ENCODE measurements around the gene ZFP57. TPM values are rescaled to one million over a fixed set of nuclear protein-coding genes. Genes with fewer than 3 reads are reported as not detected.
"Not testable (repeated sequence)": the region's sequence is repeated elsewhere in the genome, so short reads cannot be mapped to it uniquely, and the experiment has no call there.

The ZFP57 gene
- total and polyA plus RNA-seq, 2 experiments from 2014 or later = 0.59 to 0.84 TPM

DNA sequence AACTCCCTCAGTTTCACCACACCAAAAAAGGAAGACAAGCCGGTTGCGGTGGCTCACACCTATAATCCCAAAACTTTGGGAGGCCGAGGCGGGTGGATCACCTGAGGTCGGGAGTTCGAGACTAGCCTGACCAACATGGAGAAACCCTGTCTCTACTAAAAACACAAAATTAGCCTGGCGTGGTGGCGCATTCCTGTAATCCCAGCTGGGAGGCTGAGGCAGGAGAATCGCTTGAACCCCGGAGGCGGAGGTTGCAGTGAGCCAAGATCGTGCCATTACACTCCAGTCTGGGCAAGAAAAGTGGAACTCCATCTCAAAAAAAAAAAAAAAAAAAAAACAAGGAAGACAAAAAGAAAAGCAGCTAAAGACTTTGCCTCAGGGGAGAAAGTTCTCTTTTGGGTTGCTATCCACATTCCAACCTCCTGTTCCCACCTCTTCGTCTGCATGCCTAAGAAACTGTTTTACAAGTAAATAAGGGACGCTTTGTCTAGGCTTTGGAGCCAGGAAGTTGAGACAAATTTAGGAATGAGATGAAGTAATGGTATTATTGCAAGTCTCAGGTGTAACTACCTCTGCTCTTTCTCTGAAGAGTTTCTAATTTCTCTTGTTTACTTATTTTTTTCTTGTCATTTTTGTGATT is 19.3 kb downstream of the ZFP57 start:
- peak overlapping the region; percentile 16; the same call in 2 of the 3 replicates for H3K4me3 Mint-ChIP-seq
- H3K4me1 Mint-ChIP-seq = peaks cover 50% of the 10 kb centered on the region
- not testable (repeated sequence) for H2AFZ ChIP-seq; H3K9me2 ChIP-seq (ENCODE audit: insufficient read depth); H3K79me2 ChIP-seq (replicated peaks; ENCODE audit: insufficient read depth); H3K4me3 ChIP-seq; H3F3A ChIP-seq (replicated peaks; ENCODE audit: low read depth); H3K27me3 ChIP-seq (ENCODE audit: insufficient read depth); H3K9me3 Mint-ChIP-seq; H3K36me3 ChIP-seq (ENCODE audit: insufficient read depth); H4K20me1 ChIP-seq (replicated peaks; ENCODE audit: insufficient read depth); H3K36me3 Mint-ChIP-seq (ENCODE audit: low read depth)
- H3K27ac Mint-ChIP-seq = peak overlapping the region; percentile 97
- peak; percentile 85 for ATAC-seq
- Histone ChIP-seq H3K4me2 (0 out of 2 replicates have a peak overlapping the region, but pooled peaks have one; percentile 8), H3K27ac (ENCODE audit: low read depth) (peak overlapping the region; percentile 98), H3K4me1 (ENCODE audit: insufficient read depth) (peaks cover 28% of the 10 kb centered on the region)
- peaks cover 15% of the 10 kb centered on the region for H3K27me3 Mint-ChIP-seq (ENCODE audit: insufficient read depth, low read depth, poor library complexity)
- peak; percentile 98 for DNase-seq (ENCODE audit: low spot score)
- peak; percentile 71; the same call in 1 of the 2 replicates for TF ChIP-seq NANOG (IDR thresholded peaks at IDR 0.05; ENCODE audit: borderline replicate concordance)
- TF ChIP-seq, protein P1, sequence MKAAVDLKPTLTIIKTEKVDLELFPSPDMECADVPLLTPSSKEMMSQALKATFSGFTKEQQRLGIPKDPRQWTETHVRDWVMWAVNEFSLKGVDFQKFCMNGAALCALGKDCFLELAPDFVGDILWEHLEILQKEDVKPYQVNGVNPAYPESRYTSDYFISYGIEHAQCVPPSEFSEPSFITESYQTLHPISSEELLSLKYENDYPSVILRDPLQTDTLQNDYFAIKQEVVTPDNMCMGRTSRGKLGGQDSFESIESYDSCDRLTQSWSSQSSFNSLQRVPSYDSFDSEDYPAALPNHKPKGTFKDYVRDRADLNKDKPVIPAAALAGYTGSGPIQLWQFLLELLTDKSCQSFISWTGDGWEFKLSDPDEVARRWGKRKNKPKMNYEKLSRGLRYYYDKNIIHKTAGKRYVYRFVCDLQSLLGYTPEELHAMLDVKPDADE (IDR thresholded peaks at IDR 0.05) = peak; percentile 63

DNA sequence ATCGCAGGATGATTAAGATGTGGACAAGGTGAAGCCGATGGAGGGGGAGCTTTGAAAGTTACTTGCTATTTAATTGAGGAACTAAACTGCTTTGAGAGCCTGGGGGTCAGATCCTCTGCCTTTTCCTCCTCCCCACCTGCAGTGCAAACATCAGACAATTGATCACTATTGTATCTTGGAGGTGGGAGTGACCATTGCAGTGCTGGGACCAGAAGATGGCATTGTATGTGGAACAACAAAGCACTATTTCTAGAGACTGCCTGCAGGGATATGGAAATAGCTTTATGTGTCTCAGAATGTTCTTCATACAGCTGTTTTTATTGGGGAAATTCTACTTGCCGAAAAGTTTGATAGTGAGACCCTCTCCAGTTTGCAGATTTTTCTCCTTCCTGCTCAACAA is 19.9 kb downstream of the ZFP57 start:
- Histone ChIP-seq H3K4me1 (ENCODE audit: insufficient read depth) (peaks cover 23% of the 10 kb centered on the region), H3K4me2 (0 out of 2 replicates have a peak overlapping the region, but pooled peaks have one; percentile 8), H3K27me3 (ENCODE audit: insufficient read depth) (no peaks in the 10 kb centered on the region), H3K36me3 (ENCODE audit: insufficient read depth) (no peaks in the 10 kb centered on the region), H2AFZ (no peak overlapping the region), H3K27ac (ENCODE audit: low read depth) (peak overlapping the region; percentile 98), H3K4me3 (no peak overlapping the region; the same call in 1 of the 2 replicates), H3F3A (replicated peaks; ENCODE audit: low read depth) (peaks cover 3% of the 10 kb centered on the region; the same call in 1 of the 2 replicates), H3K9me2 (ENCODE audit: insufficient read depth) (no peaks in the 10 kb centered on the region), H3K79me2 (replicated peaks; ENCODE audit: insufficient read depth) (no peaks in the 10 kb centered on the region), H4K20me1 (replicated peaks; ENCODE audit: insufficient read depth) (no peaks in the 10 kb centered on the region)
- ATAC-seq (peak; percentile 59), DNase-seq (ENCODE audit: low spot score) (peak; percentile 61)
- Mint-ChIP-seq H3K4me1 (peaks cover 48% of the 10 kb centered on the region), H3K9me3 (no peaks in the 10 kb centered on the region), H3K27me3 (ENCODE audit: insufficient read depth, low read depth, poor library complexity) (peaks cover 15% of the 10 kb centered on the region), H3K36me3 (ENCODE audit: low read depth) (peaks cover 4% of the 10 kb centered on the region; the same call in 1 of the 3 replicates), H3K27ac (peak overlapping the region; percentile 97), H3K4me3 (peak overlapping the region; percentile 16; the same call in 1 of the 3 replicates)
- TF ChIP-seq, protein P1 (IDR thresholded peaks at IDR 0.05) = no peak
- TF ChIP-seq, protein P2, sequence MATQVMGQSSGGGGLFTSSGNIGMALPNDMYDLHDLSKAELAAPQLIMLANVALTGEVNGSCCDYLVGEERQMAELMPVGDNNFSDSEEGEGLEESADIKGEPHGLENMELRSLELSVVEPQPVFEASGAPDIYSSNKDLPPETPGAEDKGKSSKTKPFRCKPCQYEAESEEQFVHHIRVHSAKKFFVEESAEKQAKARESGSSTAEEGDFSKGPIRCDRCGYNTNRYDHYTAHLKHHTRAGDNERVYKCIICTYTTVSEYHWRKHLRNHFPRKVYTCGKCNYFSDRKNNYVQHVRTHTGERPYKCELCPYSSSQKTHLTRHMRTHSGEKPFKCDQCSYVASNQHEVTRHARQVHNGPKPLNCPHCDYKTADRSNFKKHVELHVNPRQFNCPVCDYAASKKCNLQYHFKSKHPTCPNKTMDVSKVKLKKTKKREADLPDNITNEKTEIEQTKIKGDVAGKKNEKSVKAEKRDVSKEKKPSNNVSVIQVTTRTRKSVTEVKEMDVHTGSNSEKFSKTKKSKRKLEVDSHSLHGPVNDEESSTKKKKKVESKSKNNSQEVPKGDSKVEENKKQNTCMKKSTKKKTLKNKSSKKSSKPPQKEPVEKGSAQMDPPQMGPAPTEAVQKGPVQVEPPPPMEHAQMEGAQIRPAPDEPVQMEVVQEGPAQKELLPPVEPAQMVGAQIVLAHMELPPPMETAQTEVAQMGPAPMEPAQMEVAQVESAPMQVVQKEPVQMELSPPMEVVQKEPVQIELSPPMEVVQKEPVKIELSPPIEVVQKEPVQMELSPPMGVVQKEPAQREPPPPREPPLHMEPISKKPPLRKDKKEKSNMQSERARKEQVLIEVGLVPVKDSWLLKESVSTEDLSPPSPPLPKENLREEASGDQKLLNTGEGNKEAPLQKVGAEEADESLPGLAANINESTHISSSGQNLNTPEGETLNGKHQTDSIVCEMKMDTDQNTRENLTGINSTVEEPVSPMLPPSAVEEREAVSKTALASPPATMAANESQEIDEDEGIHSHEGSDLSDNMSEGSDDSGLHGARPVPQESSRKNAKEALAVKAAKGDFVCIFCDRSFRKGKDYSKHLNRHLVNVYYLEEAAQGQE (IDR thresholded peaks at IDR 0.05; ENCODE audit: unreplicated experiment) = no peak
- no peak for TF ChIP-seq EZH2phosphoT487 (IDR thresholded peaks at IDR 0.05; ENCODE audit: unreplicated experiment)
- TF ChIP-seq ZNF114 (CRISPR knock-in tag; IDR thresholded peaks at IDR 0.05) = no peak
- TF ChIP-seq POLR2AphosphoS5 (IDR thresholded peaks at IDR 0.05; ENCODE audit: low read depth) = no peak
- TF ChIP-seq STAT1 (IDR thresholded peaks at IDR 0.05; ENCODE audit: unreplicated experiment) = no peak
- no peak for TF ChIP-seq NANOG (IDR thresholded peaks at IDR 0.05; ENCODE audit: borderline replicate concordance)
- TF ChIP-seq, protein P3, sequence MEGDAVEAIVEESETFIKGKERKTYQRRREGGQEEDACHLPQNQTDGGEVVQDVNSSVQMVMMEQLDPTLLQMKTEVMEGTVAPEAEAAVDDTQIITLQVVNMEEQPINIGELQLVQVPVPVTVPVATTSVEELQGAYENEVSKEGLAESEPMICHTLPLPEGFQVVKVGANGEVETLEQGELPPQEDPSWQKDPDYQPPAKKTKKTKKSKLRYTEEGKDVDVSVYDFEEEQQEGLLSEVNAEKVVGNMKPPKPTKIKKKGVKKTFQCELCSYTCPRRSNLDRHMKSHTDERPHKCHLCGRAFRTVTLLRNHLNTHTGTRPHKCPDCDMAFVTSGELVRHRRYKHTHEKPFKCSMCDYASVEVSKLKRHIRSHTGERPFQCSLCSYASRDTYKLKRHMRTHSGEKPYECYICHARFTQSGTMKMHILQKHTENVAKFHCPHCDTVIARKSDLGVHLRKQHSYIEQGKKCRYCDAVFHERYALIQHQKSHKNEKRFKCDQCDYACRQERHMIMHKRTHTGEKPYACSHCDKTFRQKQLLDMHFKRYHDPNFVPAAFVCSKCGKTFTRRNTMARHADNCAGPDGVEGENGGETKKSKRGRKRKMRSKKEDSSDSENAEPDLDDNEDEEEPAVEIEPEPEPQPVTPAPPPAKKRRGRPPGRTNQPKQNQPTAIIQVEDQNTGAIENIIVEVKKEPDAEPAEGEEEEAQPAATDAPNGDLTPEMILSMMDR (conservative IDR thresholded peaks at IDR 0.05; ENCODE audit: low read depth in 2 of 2) = no peak
- no peak for TF ChIP-seq EZH2 (IDR thresholded peaks at IDR 0.05; ENCODE audit: low read depth, unreplicated experiment)
- TF ChIP-seq CREB1 (CRISPR knock-in tag; IDR thresholded peaks at IDR 0.05; ENCODE audit: low read depth) = no peak
- no peak for TF ChIP-seq ZNF331 (CRISPR knock-in tag; IDR thresholded peaks at IDR 0.05; ENCODE audit: low read depth)

Data from GM23338 (cell line).